ENCODE measurements around the gene SFMBT2. TPM values are rescaled to one million over a fixed set of nuclear protein-coding genes. Genes with fewer than 3 reads are reported as not detected.

Gene SFMBT2
- total RNA-seq, 1 donor from 2014 or later: 2.7 TPM

GRCh38 chr10:7135188-7135587 lies 275.6 kb downstream of the SFMBT2 start:
- Mint-ChIP-seq H3K4me3 (ENCODE audit: unreplicated experiment) (no peak overlapping the region), H3K9me3 (ENCODE audit: unreplicated experiment) (no peaks in the 10 kb centered on the region), H3K27ac (ENCODE audit: unreplicated experiment) (no peak overlapping the region), H3K36me3 (ENCODE audit: unreplicated experiment) (no peaks in the 10 kb centered on the region), H3K4me1 (ENCODE audit: unreplicated experiment) (no peaks in the 10 kb centered on the region), H3K27me3 (ENCODE audit: unreplicated experiment) (peaks cover 18% of the 10 kb centered on the region)
- no peak for DNase-seq (ENCODE audit: extremely low spot score, unreplicated experiment)
- no peak for TF ChIP-seq CTCF (IDR thresholded peaks at IDR 0.05)

- Mint-ChIP-seq H3K4me3 (ENCODE audit: unreplicated experiment) (no peak overlapping the region), H3K36me3 (ENCODE audit: unreplicated experiment) (no peaks in the 10 kb centered on the region), H3K9me3 (ENCODE audit: unreplicated experiment) (no peaks in the 10 kb centered on the region), H3K4me1 (ENCODE audit: unreplicated experiment) (no peaks in the 10 kb centered on the region), H3K27ac (ENCODE audit: unreplicated experiment) (no peak overlapping the region), H3K27me3 (ENCODE audit: unreplicated experiment) (peaks cover 19% of the 10 kb centered on the region)
- no peak for DNase-seq (ENCODE audit: extremely low spot score, unreplicated experiment)
- TF ChIP-seq CTCF (IDR thresholded peaks at IDR 0.05): no peak
These were observed 276.4 kb downstream of the SFMBT2 start for GRCh38 chr10:7134448-7134847.

GRCh38 chr10:7133958-7134357 lies 276.9 kb downstream of the SFMBT2 start:
- H3K27me3 Mint-ChIP-seq (ENCODE audit: unreplicated experiment): peaks cover 22% of the 10 kb centered on the region

GRCh38 chr10:7133278-7133677 lies 277.6 kb downstream of the SFMBT2 start:
- no peak for TF ChIP-seq CTCF (IDR thresholded peaks at IDR 0.05)
- no peak overlapping the region for H3K4me3 Mint-ChIP-seq (ENCODE audit: unreplicated experiment)
- no peaks in the 10 kb centered on the region for H3K4me1 Mint-ChIP-seq (ENCODE audit: unreplicated experiment)
- no peaks in the 10 kb centered on the region for H3K36me3 Mint-ChIP-seq (ENCODE audit: unreplicated experiment)
- no peaks in the 10 kb centered on the region for H3K9me3 Mint-ChIP-seq (ENCODE audit: unreplicated experiment)
- H3K27me3 Mint-ChIP-seq (ENCODE audit: unreplicated experiment): peaks cover 26% of the 10 kb centered on the region
- no peak overlapping the region for H3K27ac Mint-ChIP-seq (ENCODE audit: unreplicated experiment)
- DNase-seq (ENCODE audit: extremely low spot score, unreplicated experiment): no peak

More at GRCh38 chr10:7133958-7134357, 276.9 kb downstream of the SFMBT2 start:
- no peak overlapping the region for H3K27ac Mint-ChIP-seq (ENCODE audit: unreplicated experiment)
- H3K4me3 Mint-ChIP-seq (ENCODE audit: unreplicated experiment): no peak overlapping the region
- no peaks in the 10 kb centered on the region for H3K9me3 Mint-ChIP-seq (ENCODE audit: unreplicated experiment)
- DNase-seq (ENCODE audit: extremely low spot score, unreplicated experiment): no peak
- no peak for TF ChIP-seq CTCF (IDR thresholded peaks at IDR 0.05)
- no peaks in the 10 kb centered on the region for H3K36me3 Mint-ChIP-seq (ENCODE audit: unreplicated experiment)
- H3K4me1 Mint-ChIP-seq (ENCODE audit: unreplicated experiment): no peaks in the 10 kb centered on the region

- TF ChIP-seq CTCF (IDR thresholded peaks at IDR 0.05): no peak
- Mint-ChIP-seq H3K36me3 (ENCODE audit: unreplicated experiment) (no peaks in the 10 kb centered on the region), H3K4me3 (ENCODE audit: unreplicated experiment) (no peak overlapping the region), H3K27me3 (ENCODE audit: unreplicated experiment) (peaks cover 32% of the 10 kb centered on the region), H3K9me3 (ENCODE audit: unreplicated experiment) (no peaks in the 10 kb centered on the region), H3K27ac (ENCODE audit: unreplicated experiment) (no peak overlapping the region), H3K4me1 (ENCODE audit: unreplicated experiment) (no peaks in the 10 kb centered on the region)
- no peak for DNase-seq (ENCODE audit: extremely low spot score, unreplicated experiment)
These were observed 280.5 kb downstream of the SFMBT2 start for GRCh38 chr10:7130191-7130911.
